Measurements from ENCODE around the gene MS4A4E. TPM values are rescaled to one million over a fixed set of nuclear protein-coding genes. Genes with fewer than 3 reads are reported as not detected.

The MS4A4E gene
- total RNA-seq, 4 donors from 2014 or later = 0.60 to 5.1 (median 0.98) TPM; not detected in 1

DNA sequence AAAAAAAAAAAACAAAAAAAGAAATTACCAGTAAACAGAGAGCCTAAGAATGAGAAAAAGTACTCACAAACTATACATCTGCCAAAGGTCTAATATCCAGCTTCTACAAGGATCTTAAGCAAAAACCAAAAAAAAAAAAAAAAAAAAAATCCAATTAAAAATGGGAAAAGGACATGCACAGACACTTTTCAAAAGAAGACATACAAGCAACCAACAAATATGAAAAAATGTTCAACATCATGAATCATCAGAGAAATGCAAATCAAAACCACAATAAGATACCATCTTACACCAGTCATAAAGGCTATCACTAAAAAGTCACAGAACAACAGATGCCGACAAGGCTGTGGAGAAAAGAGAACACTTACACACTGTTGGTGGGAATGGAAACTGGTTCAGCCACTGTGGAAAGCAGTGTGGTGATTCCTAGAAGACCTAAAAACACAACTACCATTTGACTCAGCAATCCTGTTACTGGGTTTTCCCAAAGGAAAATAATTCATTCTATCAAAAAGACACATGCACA is 78.3 kb downstream of the MS4A4E start:
- H3K27ac ChIP-seq = no peak overlapping the region
- 81% methylated on average over 1 of the region's 1 CpG for WGBS
- TF ChIP-seq POLR2AphosphoS5 (IDR thresholded peaks at IDR 0.05) = no peak
- no peak for TF ChIP-seq POLR2A (IDR thresholded peaks at IDR 0.05)
- TF ChIP-seq EP300 (IDR thresholded peaks at IDR 0.05) = no peak
- no peak for TF ChIP-seq CTCF (IDR thresholded peaks at IDR 0.05)
- H3K9me3 ChIP-seq = no peaks in the 10 kb centered on the region
- DNase-seq (ENCODE audit: low spot score in 2 of 2) = no peak
- no peaks in the 10 kb centered on the region for H3K4me1 ChIP-seq
- H3K36me3 ChIP-seq = no peaks in the 10 kb centered on the region
- H3K27me3 ChIP-seq = no peaks in the 10 kb centered on the region
- H3K4me3 ChIP-seq = no peak overlapping the region

DNA sequence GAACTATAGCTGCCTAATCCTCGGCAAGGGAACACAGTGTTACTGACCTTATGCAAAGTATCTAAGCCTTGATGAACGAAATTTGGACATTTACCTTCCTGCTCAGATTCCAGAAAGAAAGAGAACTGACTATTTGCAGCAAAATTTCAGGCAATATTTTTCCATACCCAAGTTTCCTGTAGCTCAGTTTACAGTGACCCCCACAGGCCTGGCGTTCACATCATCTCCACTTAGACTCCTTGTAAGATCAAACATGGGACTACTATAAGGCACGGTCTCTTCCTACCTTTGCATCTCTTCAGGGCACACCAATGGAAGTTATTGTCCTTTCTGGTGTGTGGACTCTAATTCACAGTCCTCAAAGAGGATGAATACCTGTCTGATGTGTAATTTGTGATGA is 81.2 kb downstream of the MS4A4E start:
- Histone ChIP-seq H3K27me3 (no peaks in the 10 kb centered on the region), H3K27ac (no peak overlapping the region), H3K4me3 (no peak overlapping the region), H3K4me1 (no peaks in the 10 kb centered on the region), H3K36me3 (no peaks in the 10 kb centered on the region), H3K9me3 (no peaks in the 10 kb centered on the region)
- no peak for DNase-seq (ENCODE audit: low spot score in 2 of 2)
- TF ChIP-seq EP300 (IDR thresholded peaks at IDR 0.05) (no peak), CTCF (IDR thresholded peaks at IDR 0.05) (no peak), POLR2A (IDR thresholded peaks at IDR 0.05) (no peak), POLR2AphosphoS5 (IDR thresholded peaks at IDR 0.05) (no peak)
- WGBS = 74% methylated on average over 4 of the region's 4 CpGs

GRCh38 chr11:60161107-60161506 is 81.8 kb downstream of the MS4A4E start:
- H3K27ac ChIP-seq = no peak overlapping the region
- no peak for TF ChIP-seq POLR2A (IDR thresholded peaks at IDR 0.05)
- no peak for TF ChIP-seq CTCF (IDR thresholded peaks at IDR 0.05)
- TF ChIP-seq POLR2AphosphoS5 (IDR thresholded peaks at IDR 0.05) = no peak
- H3K9me3 ChIP-seq = no peaks in the 10 kb centered on the region
- WGBS = 56% methylated on average over 2 of the region's 2 CpGs
- H3K27me3 ChIP-seq = no peaks in the 10 kb centered on the region
- no peaks in the 10 kb centered on the region for H3K36me3 ChIP-seq
- H3K4me1 ChIP-seq = no peaks in the 10 kb centered on the region
- H3K4me3 ChIP-seq = no peak overlapping the region
- DNase-seq (ENCODE audit: low spot score in 2 of 2) = no peak

DNA sequence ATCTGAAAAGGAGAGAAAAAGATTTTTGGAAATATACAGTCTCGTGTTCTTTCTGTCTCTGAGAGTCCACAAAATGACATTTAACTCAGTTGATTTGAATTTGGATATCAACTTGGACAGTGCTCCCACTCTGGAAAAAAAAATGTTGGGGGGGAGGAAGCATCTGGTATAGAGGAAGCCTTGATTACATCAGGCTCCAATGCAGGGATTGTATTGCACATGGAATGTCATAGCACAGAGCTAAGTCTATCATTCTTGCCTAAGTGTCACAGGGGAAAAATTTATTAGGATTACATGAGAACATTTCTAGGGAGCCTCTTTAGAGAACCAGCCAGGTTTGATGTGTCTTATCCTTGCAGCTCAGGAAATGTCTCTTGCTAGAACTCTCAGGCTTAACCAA is 83.1 kb downstream of the MS4A4E start:
- no peak overlapping the region for H3K27ac ChIP-seq
- TF ChIP-seq POLR2A (IDR thresholded peaks at IDR 0.05) (no peak), EP300 (IDR thresholded peaks at IDR 0.05) (no peak)

GRCh38 chr11:60159284-60159683 is 83.7 kb downstream of the MS4A4E start:
- no peak for DNase-seq (ENCODE audit: low spot score in 2 of 2)
- H3K4me1 ChIP-seq = no peaks in the 10 kb centered on the region
- H3K9me3 ChIP-seq = no peaks in the 10 kb centered on the region
- TF ChIP-seq POLR2A (IDR thresholded peaks at IDR 0.05) (no peak), POLR2AphosphoS5 (IDR thresholded peaks at IDR 0.05) (no peak), CTCF (IDR thresholded peaks at IDR 0.05) (no peak), EP300 (IDR thresholded peaks at IDR 0.05) (no peak)
- no peaks in the 10 kb centered on the region for H3K27me3 ChIP-seq
- H3K27ac ChIP-seq = no peak overlapping the region
- no peak overlapping the region for H3K4me3 ChIP-seq
- H3K36me3 ChIP-seq = no peaks in the 10 kb centered on the region
- WGBS = 81% methylated on average over 2 of the region's 2 CpGs

More for the DNA sequence above, 83.1 kb downstream of the MS4A4E start:
- 56% methylated on average over 1 of the region's 1 CpG for WGBS
- no peak overlapping the region for H3K4me3 ChIP-seq
- H3K36me3 ChIP-seq = no peaks in the 10 kb centered on the region
- DNase-seq (ENCODE audit: low spot score in 2 of 2) = no peak
- H3K9me3 ChIP-seq = no peaks in the 10 kb centered on the region
- H3K4me1 ChIP-seq = no peaks in the 10 kb centered on the region
- H3K27me3 ChIP-seq = no peaks in the 10 kb centered on the region

- TF ChIP-seq POLR2A (IDR thresholded peaks at IDR 0.05) (no peak), CTCF (IDR thresholded peaks at IDR 0.05) (no peak), EP300 (IDR thresholded peaks at IDR 0.05) (no peak), POLR2AphosphoS5 (IDR thresholded peaks at IDR 0.05) (no peak)
- H3K4me3 ChIP-seq = no peak overlapping the region
- WGBS = 85% methylated on average over 3 of the region's 3 CpGs
- H3K9me3 ChIP-seq = no peaks in the 10 kb centered on the region
- no peaks in the 10 kb centered on the region for H3K4me1 ChIP-seq
- no peak overlapping the region for H3K27ac ChIP-seq
- H3K36me3 ChIP-seq = no peaks in the 10 kb centered on the region
- DNase-seq (ENCODE audit: low spot score in 2 of 2) = no peak
- no peaks in the 10 kb centered on the region for H3K27me3 ChIP-seq
Measured at GRCh38 chr11:60158636-60159035, 84.3 kb downstream of the MS4A4E start.

Data from suprapubic skin (tissue), 4 donors.